WTC11 (cell line): ENCODE results near the gene GALNT9.

Experiments
- ATF2 ChIP-seq: sonication (generic); formaldehyde crosslinking; IDR thresholded peaks from 2 replicates; pipeline ENCODE4 v1.8.1; 2022; ENCODE audit warnings: low read depth, missing genetic modification reagents, borderline replicate concordance
- ATF3 ChIP-seq: sonication (generic); formaldehyde crosslinking; conservative IDR thresholded peaks from 2 replicates; pipeline ENCODE4 v1.8.1; 2022; ENCODE audit warnings: mild to moderate bottlenecking, missing genetic modification reagents
- CREB1 ChIP-seq: sonication (generic); formaldehyde crosslinking; IDR thresholded peaks from 2 replicates; pipeline ENCODE4 v1.8.0; 2023; ENCODE audit warnings: mild to moderate bottlenecking, missing genetic modification reagents
- CTCF ChIP-seq: fragments of 200-600 bp; IDR thresholded peaks from 2 replicates; pipeline ENCODE4 v1.8.0; 2022; ENCODE audit warnings: antibody characterized with exemption
- ETV6 ChIP-seq: sonication (generic); formaldehyde crosslinking; IDR thresholded peaks from 2 replicates; pipeline ENCODE4 v1.8.1; 2022; ENCODE audit warnings: mild to moderate bottlenecking, missing genetic modification reagents
- HMGA2 ChIP-seq: fragments of 250-450 bp; sonication (Bioruptor Pico); IDR thresholded peaks from 2 replicates; pipeline ENCODE4 v1.4.0; 2021; ENCODE audit warnings: mild to moderate bottlenecking, moderate library complexity
- MAX ChIP-seq: sonication (generic); formaldehyde crosslinking; IDR thresholded peaks from 2 replicates; pipeline ENCODE4 v1.8.0; 2022; ENCODE audit warnings: mild to moderate bottlenecking, missing genetic modification reagents
- MXD4 ChIP-seq: fragments of 250-450 bp; sonication (Bioruptor Pico); IDR thresholded peaks from 2 replicates; pipeline ENCODE4 v1.8.0; 2021; ENCODE audit warnings: mild to moderate bottlenecking, moderate library complexity, borderline replicate concordance
- MYBL2 ChIP-seq: sonication (generic); formaldehyde crosslinking; IDR thresholded peaks from 2 replicates; pipeline ENCODE4 v1.8.1; 2023; ENCODE audit warnings: mild to moderate bottlenecking, moderate library complexity, missing genetic modification reagents
- NFE2L1 ChIP-seq: sonication (generic); formaldehyde crosslinking; IDR thresholded peaks from 2 replicates; pipeline ENCODE4 v1.8.1; 2023; ENCODE audit warnings: missing genetic modification reagents
- ZNF219 ChIP-seq: sonication (generic); formaldehyde crosslinking; IDR thresholded peaks from 2 replicates; pipeline ENCODE4 v1.8.0; 2023; ENCODE audit warnings: missing genetic modification reagents, mild to moderate bottlenecking, borderline replicate concordance

GRCh38 chr12:132314516-132315233, 14.7 kb downstream of the GALNT9 start:
- TF ChIP-seq ATF3 (no peak), CTCF (no peak), MXD4 (no peak), HMGA2 (no peak), NFE2L1 (CRISPR knock-in tag) (no peak), MAX (no peak), ATF2 (CRISPR knock-in tag) (no peak), ETV6 (CRISPR knock-in tag) (no peak), MYBL2 (no peak), CREB1 (no peak), ZNF219 (CRISPR knock-in tag) (no peak)
